ENCODE data around the gene SYT11.

SYT11 gene

DNA sequence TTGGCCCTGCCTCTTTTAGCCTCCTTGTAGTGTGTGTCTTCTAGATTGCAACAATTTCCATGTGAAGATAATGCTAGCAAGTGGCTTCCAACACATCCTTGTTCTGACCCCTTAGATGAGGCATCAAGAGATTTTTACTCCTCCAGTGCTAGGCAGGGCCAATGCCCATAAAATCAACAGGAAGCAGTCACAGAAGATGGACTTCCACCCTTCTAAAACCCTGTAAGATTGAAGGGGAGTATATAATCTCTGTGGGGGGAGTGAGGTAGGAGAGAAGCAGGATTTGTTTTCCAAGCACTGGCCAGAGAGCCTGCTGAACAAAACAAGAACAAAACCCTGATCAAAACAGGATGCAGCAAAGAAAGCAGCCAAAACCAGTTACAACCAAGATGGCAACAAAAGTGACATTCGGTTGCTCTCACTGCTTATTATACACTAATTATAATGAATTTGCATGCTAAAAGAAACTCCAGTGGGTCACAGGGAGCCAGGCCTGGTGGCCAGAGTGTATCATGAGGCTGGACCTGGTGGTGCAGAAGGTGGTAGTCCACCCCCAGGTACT, 14.4 kb upstream of the SYT11 start:
- Histone ChIP-seq H3K9ac (ENCODE audit: low read length) (no peak overlapping the region), H3K4me3 (ENCODE audit: low read length) (no peak overlapping the region), H3K36me3 (ENCODE audit: control insufficient read depth, low read depth, low read length) (peaks cover 24% of the 10 kb centered on the region), H3K27ac (ENCODE audit: low read length) (no peak overlapping the region), H3K27me3 (ENCODE audit: control insufficient read depth, insufficient read depth, low read length) (no peaks in the 10 kb centered on the region), H3K4me1 (ENCODE audit: control insufficient read depth, low read depth, low read length) (no peaks in the 10 kb centered on the region), H3K9me3 (ENCODE audit: control insufficient read depth, low read depth, low read length) (no peaks in the 10 kb centered on the region)

DNA sequence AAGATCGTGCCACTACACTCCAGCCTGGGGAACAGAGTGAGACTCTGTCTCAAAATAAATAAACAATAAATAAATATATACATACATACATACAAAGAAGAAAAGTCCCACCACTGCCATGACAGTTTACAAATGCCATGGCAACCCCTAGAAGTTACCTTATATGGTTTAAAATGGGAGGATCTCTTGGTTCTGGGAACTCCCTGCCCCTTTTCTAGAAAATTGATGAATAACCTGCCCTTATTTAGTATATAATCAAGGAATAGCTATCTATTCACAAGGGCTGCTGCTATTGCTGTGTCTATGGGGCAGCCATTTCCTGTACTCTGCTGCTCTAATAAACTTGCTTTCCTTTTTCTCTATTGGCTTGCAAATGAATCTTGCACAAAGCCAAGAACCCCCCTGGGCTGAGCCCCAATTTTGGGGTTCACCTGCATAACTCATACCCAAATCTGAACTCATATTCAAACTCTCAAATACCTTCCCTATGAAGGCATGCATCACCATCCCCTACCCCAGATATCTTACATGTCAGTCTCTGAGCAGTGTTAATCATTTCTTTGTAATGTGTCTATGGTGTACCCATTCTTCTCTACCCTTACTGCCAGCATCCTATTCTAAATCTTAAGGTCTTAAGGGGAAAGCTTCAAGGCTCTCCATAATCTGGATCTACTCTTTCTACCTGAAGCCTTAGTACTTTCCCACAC, 11.4 kb upstream of the SYT11 start:
- Histone ChIP-seq H3K9me3 (ENCODE audit: control insufficient read depth, low read depth, low read length) (no peaks in the 10 kb centered on the region), H3K4me1 (ENCODE audit: control insufficient read depth, low read depth, low read length) (no peaks in the 10 kb centered on the region), H3K4me3 (ENCODE audit: low read length) (no peak overlapping the region), H3K27ac (ENCODE audit: low read length) (no peak overlapping the region), H3K9ac (ENCODE audit: low read length) (no peak overlapping the region), H3K36me3 (ENCODE audit: control insufficient read depth, low read depth, low read length) (peaks cover 32% of the 10 kb centered on the region), H3K27me3 (ENCODE audit: control insufficient read depth, insufficient read depth, low read length) (no peaks in the 10 kb centered on the region)

DNA sequence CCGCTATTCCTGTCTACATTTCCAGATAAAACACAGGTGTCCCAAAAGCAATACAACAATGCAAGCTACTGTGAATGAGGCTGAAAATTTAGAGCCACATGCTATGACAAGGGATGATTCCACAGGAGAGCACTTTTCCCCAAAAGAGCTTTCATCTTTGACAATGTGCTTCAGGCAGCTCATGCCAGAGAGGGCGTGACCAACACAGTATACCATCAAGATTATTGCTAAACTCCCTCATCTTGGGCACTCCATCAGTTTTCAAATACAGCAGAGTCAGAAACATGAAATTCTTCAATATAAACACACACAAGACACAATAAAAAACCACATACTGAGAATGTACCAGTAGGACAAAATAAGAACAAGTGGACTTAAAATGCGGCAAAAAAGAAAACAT, 9.0 kb upstream of the SYT11 start:
- peaks cover 41% of the 10 kb centered on the region for H3K36me3 ChIP-seq (ENCODE audit: control insufficient read depth, low read depth, low read length)
- H3K4me3 ChIP-seq (ENCODE audit: low read length) = no peak overlapping the region

DNA sequence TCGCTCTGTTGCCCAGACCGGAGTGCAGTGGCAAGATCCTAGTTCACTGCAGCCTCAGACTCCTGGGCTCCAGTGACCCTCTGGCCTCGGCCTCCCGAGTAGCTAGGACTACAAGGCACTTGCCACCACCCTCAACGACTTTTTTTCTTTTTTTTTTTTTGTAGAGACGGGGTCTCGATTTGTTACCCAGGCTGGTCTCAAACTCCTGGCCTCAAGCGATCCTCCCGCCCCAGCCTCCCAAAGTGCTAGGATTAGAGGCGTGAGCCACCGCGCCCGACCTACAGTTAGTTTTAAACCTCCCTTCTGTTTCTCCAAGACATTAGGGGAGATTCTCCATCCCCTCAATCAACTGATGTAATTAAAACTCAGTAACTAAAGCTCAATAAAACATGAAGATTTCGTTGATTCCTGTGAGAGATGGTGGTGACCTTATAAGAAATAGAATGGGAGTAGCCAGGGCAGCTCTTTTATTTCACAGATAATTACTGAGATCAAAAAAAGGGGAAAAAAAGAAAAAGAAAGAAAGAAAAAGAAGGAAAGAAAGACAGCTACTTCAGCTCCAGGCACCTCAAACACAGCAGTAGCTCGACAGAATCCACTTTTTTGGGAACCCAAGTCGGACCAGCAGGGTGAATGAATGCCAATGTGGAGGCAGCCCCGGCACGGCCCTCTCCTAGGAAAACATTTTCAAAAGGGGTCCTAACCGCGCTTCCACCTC, 3.0 kb upstream of the SYT11 start:
- Histone ChIP-seq H3K4me3 (ENCODE audit: low read length) (peak overlapping the region; percentile 95), H3K27ac (ENCODE audit: low read length) (peak overlapping the region; percentile 48), H3K9me3 (ENCODE audit: control insufficient read depth, low read depth, low read length) (no peaks in the 10 kb centered on the region), H3K36me3 (ENCODE audit: control insufficient read depth, low read depth, low read length) (peaks cover 22% of the 10 kb centered on the region), H3K27me3 (ENCODE audit: control insufficient read depth, insufficient read depth, low read length) (no peaks in the 10 kb centered on the region), H3K9ac (ENCODE audit: low read length) (peak overlapping the region; percentile 87), H3K4me1 (ENCODE audit: control insufficient read depth, low read depth, low read length) (no peaks in the 10 kb centered on the region)

More for the DNA sequence above, 9.0 kb upstream of the SYT11 start:
- no peaks in the 10 kb centered on the region for H3K27me3 ChIP-seq (ENCODE audit: control insufficient read depth, insufficient read depth, low read length)
- no peaks in the 10 kb centered on the region for H3K9me3 ChIP-seq (ENCODE audit: control insufficient read depth, low read depth, low read length)
- H3K9ac ChIP-seq (ENCODE audit: low read length) = no peak overlapping the region
- H3K4me1 ChIP-seq (ENCODE audit: control insufficient read depth, low read depth, low read length) = no peaks in the 10 kb centered on the region
- no peak overlapping the region for H3K27ac ChIP-seq (ENCODE audit: low read length)

DNA sequence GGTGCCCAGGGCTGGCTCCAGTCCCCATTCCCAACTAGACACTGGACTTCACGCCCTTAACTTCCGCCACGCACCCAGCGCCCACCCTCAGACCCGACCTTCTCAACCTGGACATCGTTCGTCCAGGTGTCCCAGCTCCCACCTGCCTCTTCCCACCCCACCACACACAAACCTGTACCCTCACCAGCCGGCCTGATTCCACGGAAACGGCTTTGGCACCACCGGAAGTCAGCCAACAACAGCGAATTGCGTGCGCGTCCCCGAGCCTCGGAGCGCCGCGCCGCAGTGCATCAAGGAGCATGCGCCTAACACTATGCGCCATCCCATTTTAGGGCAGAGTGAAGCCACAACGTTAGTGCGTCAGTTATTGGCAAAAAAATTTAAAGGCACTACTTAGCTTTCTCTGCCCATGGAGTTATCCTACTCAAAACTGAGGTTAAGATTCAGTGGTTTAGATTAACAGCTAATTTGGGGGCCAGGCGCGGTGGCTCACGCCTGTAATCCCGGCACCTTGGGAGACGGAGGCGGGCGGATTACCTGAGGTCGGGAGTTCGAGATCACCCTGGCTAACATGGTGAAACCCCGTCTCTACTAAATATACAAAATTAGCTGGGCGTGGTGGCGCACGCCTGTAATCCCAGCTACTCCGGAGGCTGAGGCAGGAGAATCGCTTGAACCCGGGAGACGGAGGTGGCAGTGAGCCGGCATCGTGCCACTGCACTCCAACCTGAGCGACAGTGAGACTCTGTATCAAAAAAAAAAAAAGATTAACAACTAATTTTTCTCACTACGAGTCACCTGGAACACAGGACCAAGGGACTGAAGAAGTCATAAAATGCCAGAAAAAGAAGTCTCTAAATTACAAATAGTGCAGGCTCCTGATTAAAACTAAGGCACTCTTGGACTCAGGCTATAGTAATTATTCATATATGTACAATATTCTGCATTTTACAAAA, 2.1 kb upstream of the SYT11 start, which contains the start of gene GON4L:
Gene GON4L (minus strand): TSS at position 240 of the 956 bp plus-strand sequence. CDS start 3,434 bp downstream, outside the sequence.
- no peaks in the 10 kb centered on the region for H3K9me3 ChIP-seq (ENCODE audit: control insufficient read depth, low read depth, low read length)
- H3K4me1 ChIP-seq (ENCODE audit: control insufficient read depth, low read depth, low read length) = no peaks in the 10 kb centered on the region
- peak within 1 kb of the TSS; percentile 87 for H3K9ac ChIP-seq (ENCODE audit: low read length)
- peaks cover 3% of the 10 kb centered on the region for H3K27me3 ChIP-seq (ENCODE audit: control insufficient read depth, insufficient read depth, low read length)
- H3K36me3 ChIP-seq (ENCODE audit: control insufficient read depth, low read depth, low read length) = peaks cover 19% of the 10 kb centered on the region
- peak within 1 kb of the TSS; percentile 95 for H3K4me3 ChIP-seq (ENCODE audit: low read length)
- peak within 1 kb of the TSS; percentile 48 for H3K27ac ChIP-seq (ENCODE audit: low read length)

DNA sequence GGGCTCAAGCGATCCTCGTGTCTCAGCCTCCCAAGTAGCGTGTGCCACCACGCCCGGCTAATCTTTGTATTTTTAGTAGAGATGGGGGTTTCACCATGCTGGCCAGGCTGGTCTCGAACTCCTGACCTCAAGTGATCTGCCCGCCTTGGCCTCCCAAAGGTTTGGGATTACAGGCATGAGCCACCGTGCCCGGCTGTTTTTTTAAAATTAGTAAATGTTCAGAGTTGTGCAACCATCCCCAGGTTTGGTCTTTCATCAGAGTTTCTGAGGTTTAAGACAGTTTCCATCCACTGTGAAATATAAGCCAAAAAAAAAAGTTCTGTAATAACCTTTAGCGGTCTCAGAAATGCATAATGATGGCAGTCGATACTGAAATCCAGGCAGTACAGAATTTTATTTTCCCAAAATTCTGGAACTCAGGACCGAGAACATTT, 550 bp upstream of the SYT11 start:
- H3K9ac ChIP-seq (ENCODE audit: low read length) = no peak overlapping the region

DNA sequence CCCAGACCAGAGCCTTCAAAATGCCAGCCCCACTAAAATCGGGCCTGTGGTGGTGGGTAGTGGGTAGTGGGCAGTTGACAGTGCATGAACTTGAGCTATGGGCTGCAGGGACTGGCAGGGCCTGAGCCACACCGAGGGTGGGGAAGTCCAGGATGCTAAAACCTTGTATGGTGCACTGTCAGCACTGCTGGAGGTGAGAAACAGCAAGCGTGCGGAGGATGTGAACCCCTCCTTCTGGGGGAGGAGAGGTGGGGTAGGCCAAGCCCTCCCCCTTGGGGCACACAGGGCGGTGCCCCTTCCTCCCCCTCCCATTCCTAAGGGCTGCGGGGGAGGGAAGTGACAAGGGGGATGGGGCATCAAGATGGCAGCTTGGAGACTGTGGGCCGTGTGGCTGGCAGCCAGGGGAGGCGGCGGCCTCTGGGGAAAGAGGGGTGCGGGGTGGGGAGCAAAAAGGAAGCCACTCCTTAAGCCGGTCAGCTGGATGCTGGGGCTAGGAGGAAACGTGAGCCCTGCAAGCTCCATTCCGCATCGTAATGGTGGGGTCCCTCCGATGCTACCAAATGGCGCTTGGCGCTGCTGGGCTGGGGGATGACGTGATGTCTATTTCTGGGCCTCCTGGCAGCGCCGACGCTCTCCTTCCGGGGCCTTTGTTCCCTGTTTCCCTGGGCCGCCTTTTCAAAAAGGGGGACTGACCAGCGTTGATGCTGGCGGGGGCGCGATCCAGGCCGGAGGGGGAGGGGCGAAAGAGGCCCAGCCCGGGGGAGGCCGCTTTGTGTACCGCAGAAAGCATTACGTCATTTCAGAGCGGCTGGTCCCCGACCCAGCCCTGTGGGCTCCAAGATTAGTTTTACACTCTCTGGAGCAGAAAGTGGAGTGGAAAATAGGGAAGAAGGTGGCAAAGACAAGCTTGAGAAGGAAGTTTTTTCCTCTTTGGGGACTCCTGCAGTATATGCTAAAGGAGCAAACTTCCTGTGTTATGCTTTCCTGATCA, 809 bp downstream of the SYT11 start:
- H3K4me1 ChIP-seq (ENCODE audit: control insufficient read depth, low read depth, low read length) = no peaks in the 10 kb centered on the region
- no peaks in the 10 kb centered on the region for H3K9me3 ChIP-seq (ENCODE audit: control insufficient read depth, low read depth, low read length)
- H3K27me3 ChIP-seq (ENCODE audit: control insufficient read depth, insufficient read depth, low read length) = peaks cover 7% of the 10 kb centered on the region
- H3K36me3 ChIP-seq (ENCODE audit: control insufficient read depth, low read depth, low read length) = no peaks in the 10 kb centered on the region
- no peak overlapping the region for H3K4me3 ChIP-seq (ENCODE audit: low read length)
- no peak overlapping the region for H3K9ac ChIP-seq (ENCODE audit: low read length)
- no peak overlapping the region for H3K27ac ChIP-seq (ENCODE audit: low read length)

More for the DNA sequence above, 550 bp upstream of the SYT11 start:
- H3K27ac ChIP-seq (ENCODE audit: low read length) = no peak overlapping the region
- no peaks in the 10 kb centered on the region for H3K9me3 ChIP-seq (ENCODE audit: control insufficient read depth, low read depth, low read length)
- H3K4me3 ChIP-seq (ENCODE audit: low read length) = peak overlapping the region; percentile 48
- peaks cover 7% of the 10 kb centered on the region for H3K36me3 ChIP-seq (ENCODE audit: control insufficient read depth, low read depth, low read length)
- peaks cover 7% of the 10 kb centered on the region for H3K27me3 ChIP-seq (ENCODE audit: control insufficient read depth, insufficient read depth, low read length)
- H3K4me1 ChIP-seq (ENCODE audit: control insufficient read depth, low read depth, low read length) = no peaks in the 10 kb centered on the region

DNA sequence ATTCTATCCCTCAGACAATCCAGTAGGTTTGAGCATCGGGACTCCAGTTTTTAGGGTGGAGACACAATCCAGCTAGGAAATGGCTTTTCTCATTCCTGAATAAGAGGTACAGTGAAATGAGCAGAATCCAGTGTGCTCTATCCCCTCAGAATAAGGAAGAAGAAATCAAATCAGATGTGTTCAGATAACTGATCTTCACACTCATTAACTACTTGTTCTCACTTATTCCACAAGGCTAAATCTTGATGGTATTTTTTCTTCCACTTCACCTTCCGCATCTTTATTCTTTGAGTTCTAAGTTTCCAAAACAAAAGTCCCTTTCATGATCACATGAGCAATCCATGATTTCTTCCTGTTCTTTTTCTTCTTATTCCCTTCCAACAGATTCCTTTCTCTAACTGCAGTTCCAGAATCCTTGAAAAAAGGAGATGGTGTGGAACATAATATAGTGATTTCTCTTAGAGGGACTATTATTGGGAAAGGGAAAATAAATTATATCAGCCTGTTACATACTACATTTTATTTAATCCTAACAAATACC, 1.7 kb downstream of the SYT11 start:
- Histone ChIP-seq H3K4me1 (ENCODE audit: control insufficient read depth, low read depth, low read length) (no peaks in the 10 kb centered on the region), H3K4me3 (ENCODE audit: low read length) (no peak overlapping the region), H3K27ac (ENCODE audit: low read length) (no peak overlapping the region), H3K36me3 (ENCODE audit: control insufficient read depth, low read depth, low read length) (no peaks in the 10 kb centered on the region), H3K27me3 (ENCODE audit: control insufficient read depth, insufficient read depth, low read length) (peaks cover 7% of the 10 kb centered on the region), H3K9ac (ENCODE audit: low read length) (no peak overlapping the region), H3K9me3 (ENCODE audit: control insufficient read depth, low read depth, low read length) (no peaks in the 10 kb centered on the region)

DNA sequence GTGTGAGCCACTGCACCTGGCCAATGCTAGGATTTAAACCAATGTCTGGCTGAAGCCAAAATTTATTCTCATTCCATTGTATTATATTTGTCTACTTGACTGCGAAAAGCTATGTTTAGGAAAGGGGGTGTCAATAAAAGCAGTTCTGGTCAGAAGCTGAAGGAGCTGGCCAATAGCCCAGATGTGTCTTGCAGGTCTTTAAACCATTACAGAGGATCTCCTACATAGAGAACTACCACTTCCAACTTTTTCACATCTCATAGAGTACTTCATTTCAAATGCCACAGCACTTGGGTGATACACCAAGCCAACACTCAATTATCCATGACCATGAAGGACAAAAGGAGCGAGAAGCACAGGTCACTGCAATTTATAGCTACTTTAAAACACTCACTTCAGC, 2.5 kb downstream of the SYT11 start:
- no peak overlapping the region for H3K4me3 ChIP-seq (ENCODE audit: low read length)
- H3K36me3 ChIP-seq (ENCODE audit: control insufficient read depth, low read depth, low read length) = no peaks in the 10 kb centered on the region
- H3K9ac ChIP-seq (ENCODE audit: low read length) = no peak overlapping the region
- H3K4me1 ChIP-seq (ENCODE audit: control insufficient read depth, low read depth, low read length) = no peaks in the 10 kb centered on the region
- peaks cover 7% of the 10 kb centered on the region for H3K27me3 ChIP-seq (ENCODE audit: control insufficient read depth, insufficient read depth, low read length)
- H3K9me3 ChIP-seq (ENCODE audit: control insufficient read depth, low read depth, low read length) = no peaks in the 10 kb centered on the region
- no peak overlapping the region for H3K27ac ChIP-seq (ENCODE audit: low read length)

DNA sequence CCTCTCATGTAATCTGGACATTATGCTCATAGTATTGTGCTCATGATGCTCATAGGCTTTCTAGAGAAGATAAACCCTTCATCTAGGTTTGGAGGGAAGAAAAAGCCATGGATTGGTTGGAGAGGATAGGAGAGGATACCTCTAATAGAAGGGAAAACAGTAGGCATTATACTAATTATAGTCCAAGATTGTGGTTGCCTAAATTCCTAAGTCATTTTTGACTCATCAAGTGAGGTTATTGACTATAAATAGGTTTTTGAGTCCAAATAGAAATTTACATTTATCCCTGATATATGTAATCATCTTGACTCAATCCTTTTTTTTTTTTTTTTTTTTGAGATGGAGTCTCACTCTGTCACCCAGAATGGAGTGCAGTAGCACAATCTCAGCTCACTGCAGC, 5.0 kb downstream of the SYT11 start:
- Histone ChIP-seq H3K27ac (ENCODE audit: low read length) (no peak overlapping the region), H3K9me3 (ENCODE audit: control insufficient read depth, low read depth, low read length) (no peaks in the 10 kb centered on the region), H3K36me3 (ENCODE audit: control insufficient read depth, low read depth, low read length) (no peaks in the 10 kb centered on the region), H3K9ac (ENCODE audit: low read length) (no peak overlapping the region), H3K27me3 (ENCODE audit: control insufficient read depth, insufficient read depth, low read length) (peaks cover 7% of the 10 kb centered on the region), H3K4me1 (ENCODE audit: control insufficient read depth, low read depth, low read length) (no peaks in the 10 kb centered on the region), H3K4me3 (ENCODE audit: low read length) (no peak overlapping the region)
